HCT116 (cell line): ENCODE data around the gene MYH14. TPM values are rescaled to one million over a fixed set of nuclear protein-coding genes. Genes with fewer than 3 reads are reported as not detected.

Source experiments
- total RNA-seq: library from RNA; stranded (reverse); gene quantifications from one replicate; pipeline ENCODE4 v1.2.1, GENCODE V29; 2021; ENCODE audit not compliant: unreplicated experiment

The MYH14 gene
- total RNA-seq, 1 experiment from 2014 or later = 60.1 TPM

Other genes with a start within 250 kb of the MYH14 start
- gene SIGLEC11, start 242.4 kb upstream of the MYH14 start, total RNA-seq = not detected
- gene VRK3, start 178.2 kb upstream of the MYH14 start, total RNA-seq = 44.0 TPM
- gene ZNF473, start 177.6 kb upstream of the MYH14 start, total RNA-seq = 19.8 TPM
- gene IZUMO2, start 40.3 kb upstream of the MYH14 start, total RNA-seq = not detected
- gene KCNC3, start 125.8 kb downstream of the MYH14 start, total RNA-seq = 6.9 TPM
- 4.4 TPM for gene NAPSA, start 162.0 kb downstream of the MYH14 start, total RNA-seq
- 40.3 TPM for gene NR1H2, start 172.8 kb downstream of the MYH14 start, total RNA-seq
- 122 TPM for gene POLD1, start 180.7 kb downstream of the MYH14 start, total RNA-seq
- 0.96 TPM for gene SPIB, start 215.3 kb downstream of the MYH14 start, total RNA-seq
- not detected for gene MYBPC2, start 229.3 kb downstream of the MYH14 start, total RNA-seq